BJ (cell line): ENCODE results near the gene PAGE5. TPM values are rescaled to one million over a fixed set of nuclear protein-coding genes. Genes with fewer than 3 reads are reported as not detected.

Experiments
- CTCF ChIA-PET: fragments of 350-600 bp; formaldehyde crosslinking; extraction: SDS; loops from one replicate; lab custom pipeline; 2021; ENCODE audit warnings: antibody characterized with exemption, inconsistent platforms; lab: Yijun Ruan, JAX
- POLR2A ChIA-PET: fragments of 300-600 bp; sonication (Branson Sonifier 250); formaldehyde crosslinking; extraction: SDS; loops from one replicate; lab custom pipeline; 2021; ENCODE audit warnings: antibody characterized with exemption; lab: Charles Lee
- DNase-seq: peaks from one replicate; pipeline ENCODE4 v3.0.0-alpha.2; 2011; ENCODE audit warnings: low read depth
- H3K27me3 ChIP-seq: 2 replicates; pipeline ENCODE4 v1.6.0; 2011; ENCODE audit warnings: low read length; ENCODE audit not compliant: control insufficient read depth, insufficient read depth
- H3K36me3 ChIP-seq: 2 replicates; pipeline ENCODE4 v1.5.1; 2011; ENCODE audit warnings: low read length; ENCODE audit not compliant: control insufficient read depth, insufficient read depth
- H3K4me3 ChIP-seq: 2 replicates; pipeline ENCODE4 v1.5.1; 2011; ENCODE audit warnings: low read depth, mild to moderate bottlenecking, control low read depth, low read length
- CTCF ChIP-seq: IDR thresholded peaks from 2 replicates; pipeline ENCODE4 v1.5.1; 2011; ENCODE audit warnings: low read depth, mild to moderate bottlenecking, control low read depth, inconsistent platforms, low read length, moderate library complexity; ENCODE audit not compliant: insufficient read depth
- polyA plus RNA-seq: library from polyadenylated mRNA; depleted of rRNA; stranded (reverse); fragments of >200 nt; gene quantifications from 2 replicates; pipeline ENCODE4 v1.2.3, GENCODE V29; 2011

PAGE5 gene
- polyA plus RNA-seq, 1 experiment, result not detected

- H3K4me3 ChIP-seq, result no peak overlapping the region
- ChIA-PET CTCF (no interaction called here), POLR2A (no interaction called here)
- no peaks in the 10 kb centered on the region for H3K27me3 ChIP-seq
- no peak for DNase-seq
- no peaks in the 10 kb centered on the region for H3K36me3 ChIP-seq
- TF ChIP-seq CTCF, result no peak
These were observed 9.0 kb upstream of the PAGE5 start for GRCh38 chrX:55210931-55211677.

DNA sequence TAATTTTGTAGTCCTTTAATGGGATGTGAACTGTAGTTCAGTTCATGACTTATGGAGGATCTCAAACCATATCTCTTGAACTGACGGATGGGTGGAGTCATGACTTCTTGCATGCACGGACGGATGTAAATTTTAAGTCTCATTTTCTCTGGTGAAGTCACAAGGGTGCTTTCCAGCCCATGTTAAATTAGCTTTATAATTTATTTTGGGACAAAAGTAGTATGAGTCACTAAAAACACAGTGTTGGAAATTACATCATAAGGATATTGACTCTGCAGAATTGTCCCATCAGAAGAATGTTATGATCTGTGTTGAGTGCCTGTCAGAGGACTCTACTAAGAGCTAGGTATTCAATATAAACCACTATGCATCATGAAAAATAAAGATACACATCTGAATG lies 6.8 kb upstream of the PAGE5 start:
- TF ChIP-seq CTCF, result no peak
- Histone ChIP-seq H3K4me3 (no peak overlapping the region), H3K27me3 (no peaks in the 10 kb centered on the region), H3K36me3 (no peaks in the 10 kb centered on the region)
- DNase-seq, result no peak
- POLR2A ChIA-PET, result no interaction called here
- CTCF ChIA-PET, result interaction anchor here (0.5 kb wide), 1 partner anchor 128 kb away, joined by 4 read pairs; no protein-coding TSS in a partner anchor

DNA sequence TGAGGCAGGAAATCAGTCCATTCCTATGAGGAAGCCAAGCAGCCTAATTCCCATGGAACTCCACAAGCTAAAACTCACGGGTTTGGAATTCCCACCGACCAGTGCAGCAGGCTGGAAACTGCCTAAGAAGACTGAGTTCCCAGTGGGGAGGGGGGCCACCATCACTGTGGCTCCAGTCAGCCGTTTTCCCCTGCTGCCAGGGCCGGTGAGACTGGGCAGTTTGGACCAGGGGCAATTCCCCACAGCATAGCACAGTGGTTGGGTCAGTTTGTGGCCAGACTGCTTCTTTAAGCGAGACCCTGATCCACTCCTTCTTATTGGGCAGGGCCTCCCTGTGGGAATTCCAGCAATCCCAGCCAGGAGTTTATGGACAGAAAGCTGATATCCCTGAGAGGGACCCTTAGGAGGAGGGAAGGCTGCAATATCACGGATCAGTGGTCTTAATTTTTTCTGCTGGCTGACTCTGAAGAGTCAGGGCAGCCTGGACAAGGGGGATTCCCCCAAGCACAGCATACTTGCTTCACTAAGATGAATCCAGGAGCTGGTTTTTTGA lies 20.7 kb downstream of the PAGE5 start:
- Histone ChIP-seq H3K4me3 (no peak overlapping the region), H3K27me3 (no peaks in the 10 kb centered on the region), H3K36me3 (no peaks in the 10 kb centered on the region)
- POLR2A ChIA-PET, result no interaction called here
- CTCF ChIA-PET, result no interaction called here
- no peak for DNase-seq
- TF ChIP-seq CTCF, result no peak

GRCh38 chrX:55253528-55253927 lies 33.4 kb downstream of the PAGE5 start:
- CTCF ChIA-PET, result no interaction called here
- Histone ChIP-seq H3K4me3 (no peak overlapping the region), H3K36me3 (no peaks in the 10 kb centered on the region), H3K27me3 (no peaks in the 10 kb centered on the region)
- POLR2A ChIA-PET, result no interaction called here
- no peak for TF ChIP-seq CTCF
- DNase-seq, result no peak

- H3K4me3 ChIP-seq, result no peak overlapping the region
- no peaks in the 10 kb centered on the region for H3K27me3 ChIP-seq
- ChIA-PET POLR2A (no interaction called here), CTCF (no interaction called here)
- TF ChIP-seq CTCF, result no peak
- DNase-seq, result no peak
- H3K36me3 ChIP-seq, result no peaks in the 10 kb centered on the region
These were observed 40.7 kb downstream of the PAGE5 start for GRCh38 chrX:55260806-55261205.
